ENCODE data around the gene OS9.

The OS9 gene

GRCh38 chr12:57758552-57759359 lies 64.8 kb downstream of the OS9 start:
- in situ Hi-C loops (cut with MboI; ENCODE audit: low pct_unique_long_range_greater_than_20kb, low sequenced_read_pairs, unreplicated experiment): no loop called here
- no peak for DNase-seq (ENCODE audit: low spot score)
- no peak for TF ChIP-seq CTCF (IDR thresholded peaks at IDR 0.05; ENCODE audit: extremely low read depth, insufficient read depth, missing control alignments)

- DNase-seq (ENCODE audit: low spot score): no peak
- peak; percentile 64 for TF ChIP-seq CTCF (IDR thresholded peaks at IDR 0.05; ENCODE audit: extremely low read depth, insufficient read depth, missing control alignments)
- in situ Hi-C loops (cut with MboI; ENCODE audit: low pct_unique_long_range_greater_than_20kb, low sequenced_read_pairs, unreplicated experiment): no loop called here
Observed at GRCh38 chr12:57759360-57759980, 65.5 kb downstream of the OS9 start.

- in situ Hi-C loops (cut with MboI; ENCODE audit: low pct_unique_long_range_greater_than_20kb, low sequenced_read_pairs, unreplicated experiment): no loop called here
- no peak for TF ChIP-seq CTCF (IDR thresholded peaks at IDR 0.05; ENCODE audit: extremely low read depth, insufficient read depth, missing control alignments)
- DNase-seq (ENCODE audit: low spot score): no peak
Observed at GRCh38 chr12:57760347-57760982, 66.5 kb downstream of the OS9 start.

- in situ Hi-C loops (cut with MboI; ENCODE audit: low pct_unique_long_range_greater_than_20kb, low sequenced_read_pairs, unreplicated experiment): no loop called here
- TF ChIP-seq CTCF (IDR thresholded peaks at IDR 0.05; ENCODE audit: extremely low read depth, insufficient read depth, missing control alignments): no peak
- DNase-seq (ENCODE audit: low spot score): no peak
Observed at GRCh38 chr12:57761391-57761998, 67.6 kb downstream of the OS9 start.

GRCh38 chr12:57762463-57762862 lies 68.5 kb downstream of the OS9 start:
- in situ Hi-C loops (cut with MboI; ENCODE audit: low pct_unique_long_range_greater_than_20kb, low sequenced_read_pairs, unreplicated experiment): no loop called here
- no peak for TF ChIP-seq CTCF (IDR thresholded peaks at IDR 0.05; ENCODE audit: extremely low read depth, insufficient read depth, missing control alignments)
- DNase-seq (ENCODE audit: low spot score): no peak

GRCh38 chr12:57763881-57764661 lies 70.1 kb downstream of the OS9 start:
- DNase-seq (ENCODE audit: low spot score): no peak
- in situ Hi-C loops (cut with MboI; ENCODE audit: low pct_unique_long_range_greater_than_20kb, low sequenced_read_pairs, unreplicated experiment): no loop called here
- TF ChIP-seq CTCF (IDR thresholded peaks at IDR 0.05; ENCODE audit: extremely low read depth, insufficient read depth, missing control alignments): no peak
